Activated T-helper 1 cell treated with Interleukin-2 at 50 U/mL for 16 hours (primary cell): ENCODE measurements around the gene ENPP1.
"Not testable (repeated sequence)": the region's sequence is repeated elsewhere in the genome, so short reads cannot be mapped to it uniquely, and the experiment has no call there.

Experiments
- DNase-seq: peaks from one replicate; pipeline ENCODE4 v3.0.0-alpha.2; 2020; ENCODE audit warnings: low read depth

Gene ENPP1

GRCh38 chr6:131831392-131831791 lies 23.6 kb downstream of the ENPP1 start:
- no peak for DNase-seq

DNA sequence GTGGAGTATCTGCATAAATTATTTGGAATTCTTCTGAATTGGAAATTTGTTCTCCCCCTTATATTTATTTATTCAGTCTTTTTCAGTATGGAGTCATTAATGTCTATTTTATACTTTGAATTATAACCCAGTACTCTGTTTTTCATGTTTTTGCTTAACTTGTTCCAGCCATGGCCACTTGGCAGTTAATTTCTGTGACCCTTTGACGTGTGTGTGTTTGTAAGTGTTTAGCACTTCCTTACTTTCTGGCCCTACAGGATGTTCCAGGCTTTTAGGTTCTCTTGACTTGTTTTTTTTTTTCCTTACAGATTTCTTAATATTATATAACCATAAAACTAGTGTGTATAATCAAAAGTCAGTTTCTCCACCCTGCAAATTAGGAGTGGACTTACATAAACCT lies 24.1 kb downstream of the ENPP1 start:
- DNase-seq, result no peak

- DNase-seq, result no peak
These were observed 24.5 kb downstream of the ENPP1 start for GRCh38 chr6:131832363-131832762.

GRCh38 chr6:131838051-131838450 lies 30.2 kb downstream of the ENPP1 start:
- no peak for DNase-seq

DNA sequence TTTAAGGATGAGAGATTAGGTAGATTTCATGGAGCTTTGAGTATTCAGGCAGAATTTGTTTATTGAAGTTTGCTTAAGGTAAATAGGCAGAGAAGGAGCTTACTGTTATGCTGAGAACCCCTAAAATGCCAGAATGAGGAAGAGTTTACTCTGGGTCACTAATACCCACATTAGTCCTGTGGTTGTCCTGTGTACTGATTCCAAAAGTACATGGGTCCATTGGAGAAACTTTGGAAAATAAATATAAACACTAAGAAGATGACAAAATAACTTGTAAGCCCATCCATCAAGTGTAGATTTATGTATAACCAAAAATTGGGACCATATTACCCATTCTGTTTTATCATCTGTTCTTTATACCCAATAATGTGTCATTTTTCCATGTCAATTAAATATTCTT lies 31.6 kb downstream of the ENPP1 start:
- no peak for DNase-seq

DNA sequence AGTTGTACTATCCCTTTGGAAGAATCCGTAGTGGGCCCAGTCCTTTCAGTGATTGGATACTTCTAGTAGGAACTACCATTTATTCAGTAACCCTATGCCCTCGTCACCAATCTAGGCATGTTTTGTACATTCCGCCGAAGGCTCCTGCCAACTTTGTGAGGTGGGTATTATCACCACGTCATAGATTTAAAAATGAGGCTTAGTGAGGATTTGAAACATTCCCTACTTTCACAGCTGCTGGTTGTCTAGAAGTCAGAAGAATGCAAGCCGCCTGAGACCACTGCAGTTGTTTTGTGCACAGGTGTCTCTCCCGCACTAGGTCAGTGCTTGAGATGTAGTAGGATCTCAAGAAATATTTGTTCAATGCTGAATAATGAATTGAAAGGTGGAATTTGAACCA lies 32.6 kb downstream of the ENPP1 start:
- DNase-seq, result no peak

DNA sequence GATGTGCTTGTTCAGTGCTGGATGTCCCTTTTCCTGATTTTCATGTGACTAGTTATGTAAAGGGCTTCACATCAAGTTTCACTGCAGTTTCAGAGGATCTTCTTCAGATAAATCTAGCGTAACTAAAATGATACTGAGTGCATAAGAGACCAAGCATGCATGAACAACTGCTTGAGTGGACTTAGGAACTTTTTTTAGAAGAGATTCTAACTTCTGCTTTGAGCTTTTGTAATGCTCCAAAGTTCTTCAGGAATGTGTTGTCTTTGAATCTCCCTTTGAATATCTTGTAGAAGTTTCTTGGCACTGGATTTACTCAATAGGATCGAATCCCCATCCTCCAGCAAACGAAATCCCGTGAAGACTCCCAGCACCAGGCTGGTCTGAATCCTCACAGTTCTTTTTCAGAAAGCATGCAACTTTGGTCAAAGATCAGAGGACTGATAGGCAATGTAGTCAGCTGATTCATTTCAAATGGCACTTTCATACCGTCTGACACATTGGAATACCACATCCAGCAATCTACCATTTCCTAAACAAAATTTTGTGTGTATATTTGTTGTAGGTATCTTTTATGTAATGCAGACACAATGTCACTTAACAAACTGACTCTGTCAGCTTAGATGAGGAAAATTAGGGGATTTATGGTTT lies 33.2 kb downstream of the ENPP1 start:
- DNase-seq, result no peak

DNA sequence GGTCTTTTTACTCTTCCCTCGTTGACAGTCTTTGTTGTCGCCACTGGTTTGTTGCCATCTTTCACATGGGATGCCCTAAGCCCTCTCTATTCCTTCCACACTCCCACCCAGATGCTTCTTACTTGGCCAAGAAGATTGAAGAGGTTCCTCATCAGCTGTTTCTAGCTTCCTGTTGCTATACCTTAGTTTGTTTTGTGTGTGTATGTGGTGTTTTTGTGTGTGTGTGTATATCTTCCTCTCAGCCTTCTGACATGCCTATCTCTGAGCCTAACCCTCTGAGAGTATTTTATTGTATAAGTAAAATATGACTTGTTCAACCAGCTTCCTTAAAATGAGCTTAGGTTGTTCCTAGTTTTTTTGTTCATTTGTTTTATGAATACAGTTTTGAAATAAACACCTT lies 35.9 kb downstream of the ENPP1 start:
- no peak for DNase-seq

- DNase-seq, result no peak
These were observed 36.5 kb downstream of the ENPP1 start for GRCh38 chr6:131844243-131844841.

DNA sequence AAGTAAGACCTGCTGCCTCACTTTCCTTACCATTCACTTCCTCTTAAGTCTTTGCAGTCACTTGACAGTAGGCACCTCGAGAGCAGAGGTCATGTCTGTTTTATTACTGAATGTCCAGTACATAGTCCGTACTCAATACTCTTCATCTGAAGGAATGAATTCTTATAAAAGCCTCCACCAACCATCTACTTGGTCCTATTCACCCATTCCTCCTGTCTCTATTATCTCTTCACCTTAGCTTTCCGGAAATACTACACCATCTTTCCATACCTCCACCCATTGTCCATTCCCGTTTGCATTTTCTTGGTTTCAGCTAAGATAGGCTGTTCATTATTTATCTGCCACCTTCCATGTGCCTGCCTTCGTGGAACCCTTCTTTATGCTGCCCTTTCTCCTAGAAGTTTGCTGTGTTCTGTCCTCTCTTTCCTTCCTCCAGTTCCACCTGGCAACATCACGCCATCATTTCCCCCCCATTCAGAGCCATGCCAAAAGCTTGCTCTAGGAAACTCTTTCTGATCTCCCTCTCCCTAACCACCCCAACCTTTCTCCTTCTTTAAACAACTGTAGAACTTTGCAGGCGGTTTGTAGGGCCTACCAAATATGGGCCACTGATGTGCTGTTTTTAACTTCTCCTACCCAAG lies 38.3 kb downstream of the ENPP1 start:
- no peak for DNase-seq

- no peak for DNase-seq
These were observed 39.1 kb downstream of the ENPP1 start for GRCh38 chr6:131846905-131847304.

DNA sequence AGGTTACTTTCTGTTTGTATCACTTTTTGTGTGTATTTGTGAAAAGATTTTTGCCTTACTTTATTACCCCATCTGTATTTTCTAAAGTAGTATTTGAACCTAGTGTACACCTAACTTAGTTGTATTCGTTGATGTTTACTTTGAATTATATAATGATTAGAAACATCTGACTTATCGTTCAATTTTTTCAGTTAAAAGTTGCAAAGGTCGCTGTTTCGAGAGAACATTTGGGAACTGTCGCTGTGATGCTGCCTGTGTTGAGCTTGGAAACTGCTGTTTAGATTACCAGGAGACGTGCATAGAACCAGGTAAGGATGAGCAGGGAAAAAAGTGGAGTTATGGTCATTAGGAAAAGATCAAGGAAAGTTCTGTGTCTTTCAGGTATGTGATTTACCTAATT lies 42.0 kb downstream of the ENPP1 start:
- DNase-seq, result no peak

DNA sequence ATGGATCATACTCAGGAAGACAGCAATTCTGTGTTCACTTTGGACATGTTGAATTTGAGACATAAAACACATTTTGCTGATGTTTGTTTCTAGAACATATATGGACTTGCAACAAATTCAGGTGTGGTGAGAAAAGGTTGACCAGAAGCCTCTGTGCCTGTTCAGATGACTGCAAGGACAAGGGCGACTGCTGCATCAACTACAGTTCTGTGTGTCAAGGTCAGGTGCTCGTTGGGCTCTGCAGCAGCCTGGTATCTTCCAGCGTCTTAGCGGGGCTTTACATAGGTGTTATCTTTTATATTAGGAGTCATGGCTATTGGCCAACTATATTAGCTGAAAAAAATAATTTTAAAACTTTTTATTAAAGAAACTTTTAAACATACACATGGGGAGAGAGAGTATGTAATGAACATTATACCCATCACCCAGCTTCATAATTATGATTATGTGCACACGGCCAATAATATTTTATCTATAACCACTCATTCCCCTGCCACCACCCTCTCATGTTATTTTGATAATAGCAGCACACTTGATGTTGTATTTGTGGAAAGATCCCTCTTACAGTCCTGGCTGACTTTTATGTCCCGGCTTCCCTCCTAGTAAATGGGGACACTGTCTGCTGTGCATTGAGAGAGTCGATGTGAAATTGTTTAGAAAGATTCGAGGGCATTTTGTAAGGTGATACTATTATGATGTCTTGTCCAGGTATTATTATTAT lies 43.4 kb downstream of the ENPP1 start:
- no peak for DNase-seq

DNA sequence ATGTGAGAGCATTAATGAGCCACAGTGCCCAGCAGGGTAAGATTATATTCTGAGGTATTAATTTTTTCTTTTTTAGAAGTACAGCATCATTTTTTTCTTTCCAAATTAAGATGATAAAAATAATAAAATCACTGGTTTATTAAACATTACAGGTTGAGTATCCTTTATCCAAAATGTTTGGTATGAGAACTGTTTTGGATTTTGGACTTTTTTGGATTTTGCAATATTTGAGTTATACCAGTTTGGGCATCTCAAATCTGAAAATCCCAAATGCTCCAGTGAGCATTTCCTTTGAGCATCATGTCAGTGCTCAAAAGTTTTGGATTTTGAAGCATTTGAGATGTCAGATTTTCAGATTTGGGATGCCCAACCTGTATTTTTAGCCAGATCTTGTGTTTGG lies 44.4 kb downstream of the ENPP1 start:
- no peak for DNase-seq

DNA sequence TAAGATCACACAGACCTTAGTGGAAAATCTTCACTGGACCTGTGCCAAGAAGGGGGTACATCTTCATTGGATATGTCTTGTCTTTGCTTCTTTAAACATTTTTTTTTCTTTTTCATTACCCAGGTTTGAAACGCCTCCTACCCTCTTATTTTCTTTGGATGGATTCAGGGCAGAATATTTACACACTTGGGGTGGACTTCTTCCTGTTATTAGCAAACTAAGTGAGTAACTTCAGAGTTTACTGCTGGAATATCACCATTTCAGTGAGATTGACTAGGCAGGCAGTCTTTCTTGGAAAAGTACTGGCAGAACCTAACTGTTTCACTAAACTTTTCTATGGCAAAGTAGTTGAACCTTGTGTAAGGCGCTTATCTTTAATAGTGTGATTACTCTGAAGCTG lies 47.0 kb downstream of the ENPP1 start:
- no peak for DNase-seq

GRCh38 chr6:131858765-131859415 lies 51.1 kb downstream of the ENPP1 start:
- DNase-seq, result no peak

DNA sequence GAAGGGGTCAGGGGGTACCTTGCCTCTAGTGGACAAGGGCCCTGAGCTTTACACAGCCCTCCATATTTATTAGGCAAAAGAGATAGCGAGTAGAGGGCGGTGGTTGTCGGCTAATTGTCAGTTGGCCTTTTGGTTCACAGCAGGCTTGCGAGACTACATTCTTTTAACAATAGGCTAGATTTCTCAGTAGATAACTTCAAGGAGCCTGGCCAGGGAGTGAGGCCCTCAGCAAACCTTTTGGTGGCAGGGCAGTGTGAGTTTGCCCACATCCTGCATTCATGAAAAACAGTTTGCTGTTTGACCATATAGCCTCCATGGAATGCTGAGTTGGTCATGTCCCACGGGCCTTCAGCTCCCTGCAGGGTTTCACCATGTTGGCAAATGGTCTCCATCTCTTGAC lies 51.8 kb downstream of the ENPP1 start:
- DNase-seq, result not testable (repeated sequence)

- DNase-seq, result no peak
These were observed 53.6 kb downstream of the ENPP1 start for GRCh38 chr6:131861381-131861780.

- no peak for DNase-seq
These were observed 54.7 kb downstream of the ENPP1 start for GRCh38 chr6:131862476-131862875.

DNA sequence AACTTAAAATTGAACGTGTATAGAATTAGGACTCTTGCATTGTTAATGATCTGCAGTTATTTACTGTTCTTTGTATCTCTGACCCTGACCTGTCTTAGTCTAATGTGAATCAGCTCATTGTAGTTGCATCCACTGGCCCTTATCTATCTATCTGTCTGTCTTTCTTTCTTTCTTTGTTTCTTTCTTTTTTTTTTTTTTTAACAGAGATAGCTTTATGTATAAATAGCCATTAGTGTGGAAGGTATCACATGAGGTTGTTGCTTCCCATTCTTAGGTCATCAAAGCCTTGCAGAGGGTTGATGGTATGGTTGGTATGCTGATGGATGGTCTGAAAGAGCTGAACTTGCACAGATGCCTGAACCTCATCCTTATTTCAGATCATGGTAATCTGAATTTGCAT lies 59.9 kb downstream of the ENPP1 start:
- no peak for DNase-seq

- no peak for DNase-seq
These were observed 61.0 kb downstream of the ENPP1 start for GRCh38 chr6:131868836-131869235.

DNA sequence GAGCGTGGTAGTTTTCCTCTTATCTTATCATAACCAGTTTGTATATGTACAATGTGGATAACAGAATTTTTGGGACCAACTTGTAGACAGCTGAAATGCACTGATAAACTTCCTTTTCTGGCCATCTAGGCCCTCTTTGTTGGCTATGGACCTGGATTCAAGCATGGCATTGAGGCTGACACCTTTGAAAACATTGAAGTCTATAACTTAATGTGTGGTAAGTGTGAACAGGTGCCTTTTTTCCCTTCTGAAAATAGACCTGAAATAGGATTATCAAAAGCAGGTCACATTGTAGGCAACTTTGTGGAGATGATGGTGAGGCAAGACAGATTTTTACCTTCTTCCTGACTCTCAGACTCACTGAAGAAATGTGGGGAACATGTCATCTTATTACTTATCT lies 67.8 kb downstream of the ENPP1 start:
- no peak for DNase-seq

- no peak for DNase-seq
These were observed 68.7 kb downstream of the ENPP1 start for GRCh38 chr6:131876545-131876944.
